Spleen (tissue), 11 donors: Measurements from ENCODE around the gene LNX1. TPM values are rescaled to one million over a fixed set of nuclear protein-coding genes. Genes with fewer than 3 reads are reported as not detected.

Source experiments
- DNase-seq: peaks from one replicate; pipeline ENCODE4 v3.0.0-alpha.2; 2020
- H3K27ac ChIP-seq, 8 donors: fragments of 200-600 bp; sonication (generic) in 7 of 8; 1 replicate in 4 of 8; 2 replicates in 4 of 8; pipeline versions ENCODE4 v1.5.0 to v1.8.0; 2016 to 2021; ENCODE audit warnings: inconsistent platforms in 4 of 8, mild to moderate bottlenecking in 4 of 8, moderate library complexity in 1 of 8
- H3K27me3 ChIP-seq, 7 donors: fragments of 200-600 bp; sonication (generic) in 6 of 7; replicated peaks in 1 of 7; 1 replicate in 4 of 7; 2 replicates in 3 of 7; pipeline versions ENCODE4 v1.5.0 to v1.8.0; 2016 to 2021; ENCODE audit warnings: inconsistent platforms in 3 of 7, mild to moderate bottlenecking in 1 of 7
- H3K36me3 ChIP-seq, 6 donors: fragments of 200-600 bp; sonication (generic) in 5 of 6; 1 replicate in 4 of 6; 2 replicates in 2 of 6; pipeline versions ENCODE4 v1.5.0 to v1.8.0; 2016 to 2021; ENCODE audit warnings: inconsistent platforms in 2 of 6
- H3K4me1 ChIP-seq, 6 donors: fragments of 200-600 bp; sonication (generic) in 5 of 6; 1 replicate in 3 of 6; 2 replicates in 3 of 6; pipeline versions ENCODE4 v1.5.0 to v1.8.0; 2016 to 2021; ENCODE audit warnings: inconsistent platforms in 3 of 6
- H3K4me3 ChIP-seq, 8 donors: fragments of 200-600 bp; sonication (generic) in 7 of 8; 1 replicate in 4 of 8; 2 replicates in 4 of 8; pipeline versions ENCODE4 v1.5.0 to v1.8.0; 2016 to 2021; ENCODE audit warnings: inconsistent platforms in 4 of 8, mild to moderate bottlenecking in 4 of 8, moderate library complexity in 2 of 8
- H3K9me3 ChIP-seq, 8 donors: fragments of 200-600 bp; sonication (generic) in 7 of 8; 1 replicate in 4 of 8; 2 replicates in 4 of 8; pipeline versions ENCODE4 v1.5.0 to v1.8.0; 2016 to 2021; ENCODE audit warnings: inconsistent platforms in 4 of 8
- CTCF ChIP-seq, 11 experiments: fragments of 200-600 bp in 7 of 11; fragments of 450-650 bp in 4 of 11; sonication (generic) in 4 of 11; IDR thresholded peaks in 8 of 11; conservative IDR thresholded peaks in 3 of 11; 1 replicate in 7 of 11; 2 replicates in 4 of 11; pipeline versions ENCODE4 v1.4.0 to v1.8.0; 2016 to 2021; ENCODE audit warnings: antibody characterized with exemption in 11 of 11, inconsistent platforms in 4 of 11, mild to moderate bottlenecking in 1 of 11
- POLR2A ChIP-seq, 3 donors: fragments of 450-650 bp; IDR thresholded peaks; one replicate each; pipeline ENCODE4 v1.5.1; 2017; ENCODE audit warnings: antibody characterized with exemption in 3 of 3, mild to moderate bottlenecking in 1 of 3
- POLR2AphosphoS5 ChIP-seq, 3 donors: sonication (generic); formaldehyde crosslinking; IDR thresholded peaks; one replicate each; pipeline ENCODE4 v1.5.1; 2017; ENCODE audit warnings: antibody characterized with exemption in 3 of 3
- WGBS, 5 donors: extraction: QIAGEN DNeasy Blood & Tissue Kit in 3 of 5; methylation state at CpG; one replicate each; pipeline versions ENCODE4 v1.1.5 to v1.1.7; 2013 to 2018; 5-methylcytosine and 5-hydroxymethylcytosine counted together
- intact Hi-C: fragments of 100-400 bp; cut with DNase I; formaldehyde crosslinking; loops from one replicate; pipeline ENCODE4 v1.15.0; 2023; ENCODE audit warnings: low total_unique reads
- polyA plus RNA-seq, 3 donors: library from polyadenylated mRNA; stranded (reverse); fragments of 200-250 nt; gene quantifications; one replicate each; pipeline ENCODE4 v1.2.1, GENCODE V29; 2013
- total RNA-seq, 7 donors: library from RNA; depleted of rRNA in 3 of 7; stranded (reverse); fragments of >200 nt in 3 of 7; fragmentation: NEBNext Ultra II Directional in 4 of 7; extraction: Animal tissue kit (Norgen Biotek cat#: 25700) in 4 of 7; gene quantifications; one replicate each; pipeline versions ENCODE4 v1.1.0 to v1.2.1, GENCODE V29; 2016 to 2021
- donor health status: healthy with polysubstance abuse.
- donor health status: DM: no; HTN: no; CAD: no; lungs with moderate emphysema.
- donor health status: DM: no; HTN: no; CAD: no.
- donor health status: Bipolar disorder and iron deficiency.
- donor health status: healthy.
- donor health status: DM: no; HTN: no; CAD: no.
- donor health status: DM: yes; HTN: yes; CAD: no.

The LNX1 gene
- total and polyA plus RNA-seq, 10 donors = 0.08 to 0.20 (median 0.13) TPM; not detected in 5

- Histone ChIP-seq H3K4me1 (no peaks in the 10 kb centered on the region), H3K36me3 (no peaks in the 10 kb centered on the region), H3K4me3 (no peak overlapping the region), H3K27ac (no peak overlapping the region), H3K27me3 (no peaks in the 10 kb centered on the region), H3K9me3 (no peaks in the 10 kb centered on the region)
- no peak for DNase-seq
- WGBS, 5 donors = 79 to 89% (median 85%) methylated on average over 5 of the region's 5 CpGs
- intact Hi-C loops = no loop called here
- TF ChIP-seq POLR2A (IDR thresholded peaks at IDR 0.05) (no peak), CTCF (IDR thresholded peaks at IDR 0.05 in 8 of 11, conservative IDR thresholded peaks at IDR 0.05 in 3 of 11) (no peak), POLR2AphosphoS5 (IDR thresholded peaks at IDR 0.05) (no peak)
Measured at GRCh38 chr4:53531585-53532224, 59.6 kb downstream of the LNX1 start.

GRCh38 chr4:53529025-53529424 lies 62.3 kb downstream of the LNX1 start:
- WGBS, 5 donors = 85 to 90% (median 89%) methylated on average over 3 of the region's 3 CpGs
- intact Hi-C loops = no loop called here
- no peak for DNase-seq

GRCh38 chr4:53527930-53528329 lies 63.4 kb downstream of the LNX1 start:
- intact Hi-C loops = no loop called here
- no peak for DNase-seq
- Histone ChIP-seq H3K27me3 (no peaks in the 10 kb centered on the region), H3K4me1 (no peaks in the 10 kb centered on the region), H3K27ac (no peak overlapping the region), H3K36me3 (no peaks in the 10 kb centered on the region), H3K4me3 (no peak overlapping the region), H3K9me3 (no peaks in the 10 kb centered on the region)
- no peak for TF ChIP-seq POLR2A (IDR thresholded peaks at IDR 0.05)
- TF ChIP-seq CTCF (IDR thresholded peaks at IDR 0.05 in 8 of 11, conservative IDR thresholded peaks at IDR 0.05 in 3 of 11) = no peak
- no peak for TF ChIP-seq POLR2AphosphoS5 (IDR thresholded peaks at IDR 0.05)
- WGBS, 5 donors = 91 to 98% (median 94%) methylated on average over 4 of the region's 4 CpGs

More at GRCh38 chr4:53529025-53529424, 62.3 kb downstream of the LNX1 start:
- Histone ChIP-seq H3K27ac (no peak overlapping the region), H3K27me3 (no peaks in the 10 kb centered on the region), H3K4me1 (no peaks in the 10 kb centered on the region), H3K4me3 (no peak overlapping the region), H3K36me3 (no peaks in the 10 kb centered on the region), H3K9me3 (no peaks in the 10 kb centered on the region)
- TF ChIP-seq POLR2AphosphoS5 (IDR thresholded peaks at IDR 0.05) (no peak), POLR2A (IDR thresholded peaks at IDR 0.05) (no peak), CTCF (IDR thresholded peaks at IDR 0.05 in 8 of 11, conservative IDR thresholded peaks at IDR 0.05 in 3 of 11) (no peak)

GRCh38 chr4:53527326-53527725 lies 64.0 kb downstream of the LNX1 start:
- intact Hi-C loops = no loop called here
- no peaks in the 10 kb centered on the region for H3K9me3 ChIP-seq
- H3K27ac ChIP-seq = no peak overlapping the region
- no peak for DNase-seq
- WGBS, 5 donors = 50 to 73% (median 54%) methylated on average over 1 of the region's 1 CpG
- no peak overlapping the region for H3K4me3 ChIP-seq
- H3K4me1 ChIP-seq = no peaks in the 10 kb centered on the region
- H3K36me3 ChIP-seq = no peaks in the 10 kb centered on the region
- TF ChIP-seq POLR2AphosphoS5 (IDR thresholded peaks at IDR 0.05) (no peak), CTCF (IDR thresholded peaks at IDR 0.05 in 8 of 11, conservative IDR thresholded peaks at IDR 0.05 in 3 of 11) (no peak), POLR2A (IDR thresholded peaks at IDR 0.05) (no peak)
- no peaks in the 10 kb centered on the region for H3K27me3 ChIP-seq
